Measurements from ENCODE around the gene ANKRD42. TPM values are rescaled to one million over a fixed set of nuclear protein-coding genes. Genes with fewer than 3 reads are reported as not detected.
"Not testable (repeated sequence)": the region's sequence is repeated elsewhere in the genome, so short reads cannot be mapped to it uniquely, and the experiment has no call there.

Gene ANKRD42
- polyA plus RNA-seq, 1 donor: 5.7 TPM

DNA sequence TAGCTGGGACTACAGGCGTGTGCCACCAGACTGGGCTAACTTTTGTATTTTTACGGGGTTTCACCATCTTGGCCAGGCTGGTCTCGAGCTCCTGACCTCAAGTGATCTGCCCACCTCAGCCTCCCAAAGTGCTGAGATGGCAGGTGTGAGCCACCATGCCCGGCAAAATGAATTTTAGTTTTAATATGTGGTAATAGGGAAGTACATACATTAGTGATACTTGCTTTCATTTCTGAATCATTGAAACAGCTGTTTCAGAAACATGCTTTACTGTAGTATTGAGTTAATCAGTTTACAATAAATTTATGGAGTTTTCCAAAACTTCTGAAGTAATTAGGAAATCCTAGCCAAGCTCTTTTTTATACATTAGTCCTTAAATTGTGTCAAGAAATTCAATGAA, 21.0 kb upstream of the ANKRD42 start:
- no peak for DNase-seq (ENCODE audit: low read depth)

DNA sequence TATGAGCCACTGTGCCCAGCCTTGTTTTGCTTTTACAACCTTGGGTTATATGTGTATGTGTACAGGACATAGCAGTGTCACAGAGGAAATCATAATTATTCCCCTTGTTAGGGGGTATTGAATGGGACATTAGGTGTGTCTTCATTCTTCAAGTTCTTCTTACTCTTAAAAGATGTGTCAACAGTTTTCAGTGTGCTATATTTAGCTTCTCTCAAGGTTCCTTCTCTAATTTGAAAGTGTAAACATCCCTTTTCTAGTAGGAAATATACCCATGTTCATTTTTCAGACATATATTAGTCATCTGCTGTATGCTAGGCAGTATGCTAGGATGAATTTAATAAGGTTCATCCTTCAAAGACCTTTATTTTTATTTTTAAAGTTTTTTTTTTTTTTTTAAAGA, 19.5 kb upstream of the ANKRD42 start:
- no peak for DNase-seq (ENCODE audit: low read depth)

DNA sequence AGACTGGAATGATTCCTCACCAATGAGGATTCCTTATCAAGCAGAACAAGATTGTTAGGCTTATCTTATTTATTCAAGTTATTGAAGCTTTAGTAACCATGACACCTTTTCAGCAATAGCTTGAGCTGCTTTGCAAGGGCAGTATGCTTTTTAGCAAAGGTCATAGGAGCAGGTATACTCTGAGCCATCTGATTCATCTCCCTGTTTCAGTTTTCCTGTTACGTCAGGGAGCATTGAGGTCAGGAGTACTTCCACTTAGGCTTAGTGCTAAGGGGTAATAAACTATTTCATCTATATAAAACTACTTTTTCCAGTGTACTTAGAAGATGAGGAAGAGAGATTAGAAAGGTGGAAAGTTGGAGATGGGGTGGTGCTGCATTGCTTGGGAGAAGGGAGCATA, 17.7 kb upstream of the ANKRD42 start:
- no peak for DNase-seq (ENCODE audit: low read depth)

DNA sequence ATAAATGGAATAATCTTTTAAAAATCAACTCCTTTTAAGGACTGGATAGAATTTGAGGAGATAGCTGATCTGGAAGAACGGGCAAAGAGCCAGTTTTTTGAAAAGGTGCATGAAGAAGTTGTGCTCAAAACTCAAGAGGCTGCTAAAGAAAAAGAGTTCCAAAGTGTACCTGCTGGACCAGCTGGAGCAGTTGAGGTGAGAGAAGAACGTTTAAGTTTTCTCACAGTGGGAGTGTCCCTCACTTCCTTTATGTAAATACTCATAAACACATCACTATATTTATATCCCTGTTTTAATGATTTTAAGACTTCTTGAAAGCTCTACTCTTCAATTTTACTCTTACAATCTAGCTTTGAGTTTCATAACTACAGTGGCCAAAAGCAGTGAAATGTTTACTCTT, 11.7 kb upstream of the ANKRD42 start:
- no peak for DNase-seq (ENCODE audit: low read depth)

DNA sequence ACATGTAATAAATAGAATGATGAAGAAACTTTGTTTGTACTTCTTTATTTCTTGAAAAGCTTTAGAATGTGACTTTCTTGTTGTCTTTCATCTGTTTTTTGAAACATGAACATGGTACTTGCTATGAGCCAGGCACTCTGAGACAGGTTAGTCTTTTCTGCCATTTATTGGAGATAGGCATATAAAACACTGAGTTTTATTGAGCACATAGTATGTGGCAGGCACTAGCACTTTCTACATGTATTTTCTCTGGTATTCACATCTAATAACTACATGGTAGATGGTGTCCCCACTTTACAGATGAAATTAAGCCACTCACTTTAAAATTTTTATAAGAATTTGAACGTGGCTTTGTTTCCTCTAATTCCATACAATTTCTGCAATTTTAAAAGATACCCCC, 7.7 kb upstream of the ANKRD42 start:
- no peak for DNase-seq (ENCODE audit: low read depth)

DNA sequence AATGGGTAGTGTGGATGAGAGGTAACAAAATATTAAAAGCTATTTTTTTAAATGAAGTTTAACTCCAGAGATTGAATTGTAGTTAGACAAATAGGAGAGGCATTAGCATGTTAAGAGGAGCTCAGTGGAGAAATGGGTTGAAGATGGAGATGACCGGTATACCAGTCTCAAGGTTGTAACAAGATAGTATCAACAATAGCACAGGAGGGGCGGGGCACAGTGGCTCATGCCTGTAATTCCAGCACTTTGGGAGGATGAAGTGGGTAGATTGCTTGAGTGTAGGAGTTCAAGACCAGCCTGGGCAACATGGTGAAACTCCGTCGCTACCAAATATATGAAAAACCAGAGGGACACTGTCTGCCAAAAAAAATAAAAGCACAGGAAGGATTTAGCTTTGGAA, 6.0 kb upstream of the ANKRD42 start:
- DNase-seq (ENCODE audit: low read depth): no peak

DNA sequence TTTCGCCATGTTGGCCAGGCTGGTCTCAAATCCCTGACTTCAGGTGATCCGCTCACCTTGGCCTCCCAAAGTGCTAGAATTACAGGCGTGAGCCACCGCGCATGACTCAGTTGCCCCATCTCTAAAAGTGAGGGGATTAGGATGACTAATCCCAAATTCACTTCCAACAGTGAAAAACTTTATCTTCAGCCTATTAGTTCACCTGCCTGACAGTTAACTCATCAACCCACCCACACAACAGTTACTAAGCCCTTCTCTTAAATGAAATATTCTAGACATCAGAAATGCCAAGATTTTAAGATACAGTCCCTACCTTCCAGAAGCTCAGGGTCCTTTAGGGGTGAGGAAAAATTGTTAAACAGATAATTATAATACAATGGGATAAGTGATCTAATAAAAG, 2.0 kb upstream of the ANKRD42 start:
- no peak for DNase-seq (ENCODE audit: low read depth)

DNA sequence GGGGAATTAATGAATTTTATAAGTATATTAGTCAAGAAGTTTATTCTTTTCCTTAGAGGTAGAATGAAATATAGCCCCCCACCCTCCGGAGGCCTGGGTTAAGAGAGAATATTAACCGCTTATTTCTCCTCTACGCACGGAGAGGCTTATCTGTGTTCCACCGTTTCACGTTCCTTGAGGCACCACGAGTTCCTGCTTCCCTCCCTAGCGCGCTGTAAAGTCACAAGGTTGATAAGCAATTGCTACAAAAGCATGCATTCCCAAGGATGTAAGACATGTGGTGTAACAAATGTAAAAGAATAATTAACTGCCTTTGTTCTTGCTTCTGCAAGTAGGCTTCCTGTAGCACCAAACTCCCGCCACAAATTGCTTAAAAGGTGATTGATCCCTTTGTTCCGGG, 1.5 kb upstream of the ANKRD42 start:
- no peak for DNase-seq (ENCODE audit: low read depth)

DNA sequence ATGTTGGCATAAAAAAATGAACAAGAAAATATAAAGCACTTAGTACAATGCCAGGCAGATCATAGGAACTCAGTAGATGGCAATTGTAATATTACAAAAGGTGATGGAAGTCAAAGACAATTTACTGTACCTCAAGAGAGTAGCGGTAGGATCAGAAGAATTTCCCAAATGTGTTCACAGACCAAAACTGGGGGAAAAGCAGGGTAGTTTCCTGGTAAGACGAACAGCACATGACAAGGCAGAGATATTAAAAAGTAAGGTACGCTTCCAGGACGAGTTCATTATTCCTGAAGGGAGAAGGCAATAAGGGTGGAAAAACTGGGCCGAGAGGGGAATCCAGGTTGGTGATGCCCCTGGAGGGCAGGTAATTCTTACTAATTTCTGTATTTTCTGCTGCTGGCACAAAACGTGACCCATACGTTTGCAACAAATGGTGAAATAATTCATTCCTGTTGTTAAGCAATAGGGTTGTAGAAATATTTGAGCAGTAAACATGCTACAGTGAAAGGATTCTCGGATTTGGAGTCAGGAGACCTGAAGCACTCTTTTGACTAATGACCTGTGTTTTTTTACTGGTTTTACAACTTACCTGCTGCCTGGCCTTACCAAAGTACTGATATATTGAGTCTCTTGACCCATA, 786 bp upstream of the ANKRD42 start:
- no peak for DNase-seq (ENCODE audit: low read depth)

DNA sequence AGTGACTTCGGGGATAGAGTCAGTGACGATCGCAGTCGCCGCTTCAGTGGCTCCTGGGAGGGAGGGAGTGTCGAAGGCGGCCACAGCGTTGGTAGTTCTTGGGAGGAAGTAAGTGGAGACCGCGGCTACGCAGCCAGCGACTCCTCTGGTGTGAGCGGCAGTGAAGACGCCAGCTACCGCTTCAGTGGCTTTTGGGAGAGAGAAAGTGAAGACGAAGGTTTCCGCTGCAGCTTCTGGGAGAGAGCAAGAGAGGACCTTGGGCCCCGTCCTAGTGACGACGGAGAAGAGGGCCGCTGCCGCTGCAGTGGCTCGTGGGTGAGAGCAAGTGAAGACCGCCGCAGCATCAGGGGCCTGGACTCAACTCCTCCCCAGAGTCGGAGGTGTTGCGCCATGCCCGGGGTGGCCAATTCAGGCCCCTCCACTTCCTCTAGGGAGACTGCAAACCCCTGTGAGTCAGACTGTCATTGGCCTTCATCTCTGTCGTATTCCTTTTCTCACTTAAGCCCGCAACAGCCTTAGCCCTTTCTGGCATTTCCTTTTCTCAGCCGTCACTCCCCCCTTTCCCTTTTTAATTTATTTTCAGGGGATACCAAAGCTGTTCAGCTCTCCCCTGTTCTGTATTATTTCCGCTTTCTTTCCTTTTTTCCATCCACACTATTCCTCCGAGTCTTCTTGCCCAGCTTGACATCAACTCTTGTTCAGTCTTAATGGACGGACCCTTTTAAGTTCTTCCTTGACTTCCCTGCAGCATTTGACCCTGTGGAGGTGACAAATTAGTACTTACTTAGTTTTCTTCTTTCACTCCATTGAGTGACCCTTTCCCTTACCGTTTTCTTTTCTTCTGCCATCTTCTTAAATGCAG, 1.0 kb downstream of the ANKRD42 start:
- DNase-seq (ENCODE audit: low read depth): peak; percentile 20

DNA sequence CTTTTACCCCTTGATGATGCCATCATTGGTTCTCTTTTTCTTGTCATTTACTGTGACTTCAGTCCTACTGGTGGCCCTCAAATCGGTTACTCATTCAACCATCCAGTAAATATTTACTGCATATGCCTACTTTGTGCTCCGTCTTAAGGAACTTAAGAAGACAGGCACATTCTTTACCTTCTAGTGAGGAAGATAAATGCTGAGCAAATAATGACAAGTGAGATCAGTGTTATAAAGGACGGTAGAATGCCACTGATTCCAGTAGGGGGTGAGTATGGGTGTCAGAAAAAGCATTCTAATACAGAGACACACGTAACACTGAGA, 1.6 kb downstream of the ANKRD42 start:
- no peak for DNase-seq (ENCODE audit: low read depth)

DNA sequence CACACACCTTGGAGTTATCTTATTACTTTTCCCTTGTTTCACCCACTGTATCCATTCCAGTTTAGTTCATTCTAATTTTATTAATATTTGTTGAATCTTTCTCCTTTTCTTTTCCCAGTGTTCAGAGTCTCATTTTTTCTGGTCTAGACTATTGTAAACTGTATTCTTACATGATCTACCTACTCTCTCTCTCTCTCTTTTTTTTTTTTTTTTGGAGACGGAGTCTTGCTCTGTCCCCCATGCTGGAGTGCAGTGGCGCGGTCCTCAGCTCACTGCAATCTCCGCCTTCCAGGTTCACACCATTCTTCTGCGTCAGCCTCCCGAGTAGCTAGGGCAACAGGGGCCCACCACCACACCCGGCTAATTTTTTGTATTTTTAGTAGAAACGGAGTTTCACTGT, 2.1 kb downstream of the ANKRD42 start:
- no peak for DNase-seq (ENCODE audit: low read depth)

DNA sequence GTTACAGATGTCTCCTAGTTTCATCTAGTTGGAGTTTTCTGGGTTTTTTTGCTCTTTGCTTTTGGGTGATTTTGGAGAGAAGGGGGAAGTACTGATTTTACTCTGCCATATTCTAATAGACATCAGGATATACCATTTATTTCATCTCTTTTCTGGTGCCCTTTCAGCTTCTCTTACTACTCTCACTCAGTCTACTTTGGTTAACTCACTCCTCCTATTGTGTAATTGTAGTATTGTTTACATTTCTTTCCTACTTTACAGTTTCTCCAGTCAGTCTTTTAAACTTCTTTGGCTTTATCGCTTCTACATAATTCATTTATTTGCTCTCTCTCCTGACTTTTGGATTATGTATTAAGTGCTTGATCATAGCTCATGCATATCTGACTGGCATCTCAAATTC, 6.5 kb downstream of the ANKRD42 start:
- DNase-seq (ENCODE audit: low read depth): no peak

DNA sequence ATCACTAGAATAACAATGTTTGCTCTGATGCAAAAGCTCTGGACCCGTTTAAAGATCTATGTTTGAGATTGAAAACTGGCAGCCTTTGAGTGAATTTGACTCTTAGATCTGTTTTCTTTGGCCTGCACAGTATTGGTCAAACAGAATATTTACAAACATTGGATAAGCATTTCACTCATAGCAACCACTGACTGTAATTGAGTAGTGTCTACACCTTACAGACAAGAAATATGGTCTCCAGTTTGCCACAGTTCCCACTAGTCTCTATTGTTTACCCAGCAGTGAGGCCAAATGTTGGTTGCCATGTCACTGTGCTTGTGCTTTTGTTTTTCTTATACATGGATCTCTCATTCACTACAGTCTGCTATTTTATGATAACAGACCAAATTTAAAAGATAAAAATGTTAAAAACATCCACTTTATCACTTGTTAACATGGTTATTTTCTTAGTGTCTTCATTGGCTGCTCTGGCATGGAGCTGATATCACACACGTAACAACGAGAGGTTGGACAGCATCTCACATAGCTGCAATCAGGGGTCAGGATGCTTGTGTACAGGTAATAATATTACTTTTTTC, 12.2 kb downstream of the ANKRD42 start:
- no peak for DNase-seq (ENCODE audit: low read depth)

DNA sequence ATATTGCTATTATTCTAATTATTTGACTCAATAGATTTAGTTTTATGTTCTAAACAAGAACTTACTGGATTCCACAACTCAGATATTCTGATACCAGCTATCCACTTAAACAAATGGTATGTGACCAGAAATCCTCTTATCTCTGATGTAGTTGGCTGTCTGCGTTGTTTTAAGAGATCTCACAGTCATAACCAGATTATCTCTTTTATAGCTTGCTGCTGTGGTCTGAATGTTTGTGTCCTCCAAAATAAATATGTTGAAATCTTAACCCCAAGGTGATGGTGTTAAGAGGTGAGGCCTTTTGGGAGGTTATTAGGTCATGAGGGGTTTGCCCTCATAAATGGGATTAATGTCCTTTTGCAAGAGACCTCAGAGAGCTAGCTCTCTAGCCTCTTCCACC, 12.7 kb downstream of the ANKRD42 start:
- DNase-seq (ENCODE audit: low read depth): no peak

DNA sequence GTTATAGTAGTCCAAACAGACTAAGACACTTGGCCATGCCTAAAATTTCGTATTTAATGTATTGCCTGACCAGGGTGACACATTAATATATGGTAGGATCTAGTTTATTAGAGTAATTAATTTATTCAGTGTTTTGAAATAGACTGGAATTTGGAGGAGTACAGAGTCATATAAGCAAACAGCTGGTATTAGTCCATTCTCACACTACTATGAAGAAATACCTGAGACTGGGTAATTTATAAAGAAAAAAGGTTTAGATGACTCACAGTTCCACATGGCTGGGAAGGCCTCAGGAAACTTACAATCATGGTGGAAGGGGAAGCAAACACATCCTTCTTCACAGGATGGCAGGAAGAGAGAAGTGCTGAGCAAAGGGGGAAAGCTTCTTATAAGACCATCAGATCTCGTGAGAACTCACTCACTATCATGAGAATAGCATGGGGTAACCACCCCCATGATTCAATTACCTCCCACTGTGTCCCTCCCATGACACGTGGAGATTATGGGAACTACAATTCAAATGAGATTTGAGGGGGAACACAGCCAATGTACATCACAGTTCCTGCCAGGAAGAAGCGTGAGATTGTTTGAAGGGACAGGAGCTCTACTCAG, 13.4 kb downstream of the ANKRD42 start:
- DNase-seq (ENCODE audit: low read depth): not testable (repeated sequence)

DNA sequence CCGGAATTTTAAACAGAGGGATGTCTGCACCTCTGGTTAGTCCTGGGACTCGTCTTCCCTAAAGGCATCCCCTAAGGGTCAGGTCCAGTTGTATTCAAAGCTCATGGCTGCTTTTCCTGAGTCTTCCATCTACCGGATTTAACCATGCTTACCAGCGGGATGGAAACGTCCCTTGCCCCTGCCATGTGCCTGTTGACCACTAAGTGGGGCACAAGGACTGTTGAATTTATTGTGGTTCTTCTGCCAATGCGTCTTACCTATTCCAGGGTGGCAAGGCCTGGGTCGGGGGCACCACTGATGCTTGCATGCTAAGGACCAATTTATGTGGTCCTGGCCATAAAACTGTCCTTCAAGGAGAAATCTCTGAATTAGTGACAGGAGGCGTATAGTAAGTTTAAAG, 25.6 kb downstream of the ANKRD42 start:
- no peak for DNase-seq (ENCODE audit: low read depth)

DNA sequence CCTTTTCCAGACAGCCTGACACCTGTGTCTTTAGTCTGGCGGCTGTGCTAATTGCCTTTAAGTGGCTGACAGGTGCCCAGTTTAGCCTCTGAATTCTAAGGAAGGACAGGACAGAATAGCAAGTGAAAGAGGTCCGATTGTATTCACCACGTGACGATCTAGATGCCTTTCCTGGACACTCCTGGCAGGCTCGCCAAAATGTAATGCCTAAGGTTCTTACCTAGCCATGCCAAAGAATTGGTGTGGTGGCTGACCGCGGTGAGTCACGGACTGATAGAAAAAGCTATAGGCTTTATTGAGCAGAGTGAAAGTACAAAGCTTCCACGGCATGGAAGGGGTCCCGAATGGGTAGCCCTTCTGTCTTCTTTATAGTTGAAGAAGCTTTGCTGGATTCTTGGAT, 26.7 kb downstream of the ANKRD42 start:
- no peak for DNase-seq (ENCODE audit: low read depth)

DNA sequence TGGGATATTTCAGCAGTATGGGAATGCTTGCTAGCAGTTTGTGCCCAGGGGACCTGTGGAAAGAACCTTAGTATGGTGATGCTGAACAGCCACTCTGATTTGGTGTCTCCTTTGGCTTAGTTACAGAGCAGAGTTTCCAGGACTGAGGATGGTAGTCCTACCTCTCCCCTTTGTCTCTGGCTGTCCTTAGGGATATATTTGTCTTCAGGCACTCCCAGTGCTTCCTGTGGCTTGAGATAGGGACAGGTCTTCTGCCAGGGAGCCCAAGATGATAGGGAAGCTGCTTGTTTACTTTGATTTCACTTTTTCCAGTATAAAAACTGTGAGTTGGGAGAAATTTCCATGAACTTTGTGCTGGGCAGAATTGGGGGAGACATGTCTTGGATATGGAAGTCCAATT, 28.2 kb downstream of the ANKRD42 start:
- no peak for DNase-seq (ENCODE audit: low read depth)

DNA sequence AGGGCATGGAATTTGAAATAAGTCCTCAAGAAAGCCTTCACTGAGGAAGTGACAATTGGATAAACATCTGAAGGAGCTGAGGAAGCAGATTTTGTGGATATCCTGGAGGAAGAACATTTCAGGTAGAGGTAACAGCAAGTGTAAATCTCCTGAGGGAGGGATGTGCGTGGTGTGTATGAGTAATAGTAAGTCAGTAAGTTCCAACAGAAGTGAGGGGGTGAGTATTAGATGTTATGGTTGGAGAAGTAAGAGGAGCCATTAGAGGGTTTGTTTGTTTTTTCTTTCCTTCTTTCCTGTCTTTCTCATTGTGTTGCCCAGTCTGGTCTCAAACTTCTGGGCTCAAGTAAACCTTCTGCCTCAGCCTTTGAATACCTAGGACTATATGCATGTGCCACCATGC, 29.0 kb downstream of the ANKRD42 start:
- no peak for DNase-seq (ENCODE audit: low read depth)

DNA sequence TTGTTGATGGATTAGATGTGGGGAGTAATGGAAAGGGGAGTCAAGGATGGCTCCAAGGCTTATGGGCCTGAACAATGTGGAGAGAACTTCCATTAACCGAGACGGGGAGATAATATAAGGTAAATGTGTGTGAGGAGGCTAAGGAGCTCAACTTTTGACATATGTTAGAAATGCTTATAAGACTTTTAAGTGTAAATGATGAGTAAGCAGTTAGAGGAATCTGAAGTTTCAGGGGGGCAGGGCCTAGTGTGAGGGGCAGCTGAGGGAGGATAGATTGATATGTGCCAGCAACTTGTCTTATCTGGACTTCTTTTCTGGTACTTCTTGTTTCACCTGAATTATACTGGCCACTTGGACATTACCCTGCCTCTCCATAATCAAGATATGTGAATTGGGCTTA, 29.9 kb downstream of the ANKRD42 start:
- DNase-seq (ENCODE audit: low read depth): no peak

DNA sequence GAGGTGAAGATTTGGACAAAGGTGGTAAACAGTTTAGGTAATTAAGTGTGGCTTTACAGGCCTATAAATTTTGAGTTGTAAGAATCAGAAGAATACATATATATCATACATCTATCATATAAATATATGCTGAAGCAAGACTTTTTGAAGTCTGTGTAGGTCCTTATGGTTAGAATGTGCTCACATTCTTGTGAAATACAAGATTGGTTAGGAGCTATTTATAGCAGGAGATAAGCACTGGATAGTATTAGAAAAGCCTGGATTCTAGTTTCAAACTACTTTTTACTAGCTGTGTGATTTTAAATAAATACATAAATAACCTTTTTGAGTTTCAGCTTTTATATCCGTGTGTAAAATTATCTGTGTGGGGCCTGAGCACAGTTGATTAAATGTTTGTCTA, 42.3 kb downstream of the ANKRD42 start:
- no peak for DNase-seq (ENCODE audit: low read depth)

DNA sequence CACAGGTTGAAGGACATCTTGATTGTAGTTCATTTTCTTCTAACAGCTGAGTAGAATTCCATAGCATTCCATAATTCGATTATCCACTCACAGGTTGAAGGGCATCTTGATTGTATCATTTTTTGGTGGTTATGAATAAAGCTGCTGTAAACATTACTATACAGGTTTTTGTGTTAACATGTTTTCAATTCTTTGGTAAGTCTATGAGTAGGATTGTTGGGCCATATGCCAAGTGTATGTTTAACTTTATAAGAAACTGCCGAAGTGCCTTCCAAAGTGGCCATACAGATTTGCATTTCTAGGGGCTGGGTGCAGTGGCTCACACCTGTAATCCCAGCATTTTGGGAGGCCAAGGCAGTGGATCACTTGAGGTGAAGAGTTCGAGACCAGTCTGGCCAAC, 44.6 kb downstream of the ANKRD42 start:
- DNase-seq (ENCODE audit: low read depth): no peak
